Astrocyte of the spinal cord (primary cell): ENCODE results near the gene KIAA0408.
A peak's percentile ranks its signal among the peaks of the same experiment; 100 is the strongest.

Source experiments
- DNase-seq: peaks from one replicate; pipeline ENCODE4 v3.0.0; 2011; ENCODE audit warnings: low read depth, low spot score
- H3K4me3 ChIP-seq: 2 replicates; pipeline ENCODE4 v1.5.1; 2011; ENCODE audit warnings: low read depth, mild to moderate bottlenecking, low read length, moderate library complexity
- CTCF ChIP-seq: IDR thresholded peaks from 2 replicates; pipeline ENCODE4 v1.5.1; 2012; ENCODE audit warnings: low read depth, mild to moderate bottlenecking, low read length, inconsistent platforms
- in situ Hi-C: cut with HindIII; loops from 2 replicates; pipeline ENCODE4 v1.10.0; 2017; ENCODE audit warnings: low sequenced_read_pairs

The KIAA0408 gene

GRCh38 chr6:127466416-127466815 is 7.2 kb upstream of the KIAA0408 start:
- no peak overlapping the region for H3K4me3 ChIP-seq
- in situ Hi-C loops = no loop called here
- DNase-seq = no peak
- no peak for TF ChIP-seq CTCF

- peak; percentile 98 for TF ChIP-seq CTCF
- no peak overlapping the region for H3K4me3 ChIP-seq
- peak; percentile 74 for DNase-seq
- in situ Hi-C loops = no loop called here
Measured at GRCh38 chr6:127464881-127465459, 5.8 kb upstream of the KIAA0408 start.

- in situ Hi-C loops = no loop called here
- DNase-seq = peak; percentile 91
Measured at GRCh38 chr6:127464161-127464880, 5.1 kb upstream of the KIAA0408 start.

GRCh38 chr6:127463056-127463455 is 3.9 kb upstream of the KIAA0408 start:
- DNase-seq = no peak
- no peak overlapping the region for H3K4me3 ChIP-seq
- in situ Hi-C loops = no loop called here
- no peak for TF ChIP-seq CTCF

More at GRCh38 chr6:127464161-127464880, 5.1 kb upstream of the KIAA0408 start:
- TF ChIP-seq CTCF = no peak
- no peak overlapping the region for H3K4me3 ChIP-seq

- TF ChIP-seq CTCF = no peak
- DNase-seq = no peak
- no peak overlapping the region for H3K4me3 ChIP-seq
- in situ Hi-C loops = no loop called here
Measured at GRCh38 chr6:127462376-127462775, 3.2 kb upstream of the KIAA0408 start.

- TF ChIP-seq CTCF = no peak
- in situ Hi-C loops = no loop called here
- DNase-seq = no peak
- H3K4me3 ChIP-seq = no peak overlapping the region
Measured at GRCh38 chr6:127460465-127460864, 1.3 kb upstream of the KIAA0408 start.
